ENCODE results near the gene CAMSAP3.

The CAMSAP3 gene

DNA sequence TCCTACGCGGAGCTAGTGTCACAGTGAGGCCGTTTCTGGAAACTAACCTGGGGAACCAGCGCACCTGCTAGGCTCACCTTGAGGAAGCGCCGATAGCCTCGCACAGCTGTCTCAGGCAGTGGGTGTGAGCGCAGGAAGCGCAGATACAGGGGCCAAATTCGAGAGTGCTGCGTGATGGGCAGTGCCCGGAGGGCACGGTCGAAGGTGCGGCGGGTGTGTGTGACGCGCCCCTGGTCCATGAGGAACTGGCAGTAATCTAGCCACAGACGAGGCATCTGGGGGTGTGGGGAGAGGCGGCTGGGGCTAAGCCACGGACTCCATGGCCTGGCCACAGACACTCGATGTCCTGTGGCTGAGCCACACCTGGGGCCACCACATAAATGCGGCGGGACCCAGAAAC lies 31.5 kb downstream of the CAMSAP3 start:
- DNase-seq (ENCODE audit: insufficient read length, low spot score), result no peak
- no peak for FAIRE-seq
- no peak for TF ChIP-seq POLR2A (IDR thresholded peaks at IDR 0.05; ENCODE audit: low read depth, low read length)

DNA sequence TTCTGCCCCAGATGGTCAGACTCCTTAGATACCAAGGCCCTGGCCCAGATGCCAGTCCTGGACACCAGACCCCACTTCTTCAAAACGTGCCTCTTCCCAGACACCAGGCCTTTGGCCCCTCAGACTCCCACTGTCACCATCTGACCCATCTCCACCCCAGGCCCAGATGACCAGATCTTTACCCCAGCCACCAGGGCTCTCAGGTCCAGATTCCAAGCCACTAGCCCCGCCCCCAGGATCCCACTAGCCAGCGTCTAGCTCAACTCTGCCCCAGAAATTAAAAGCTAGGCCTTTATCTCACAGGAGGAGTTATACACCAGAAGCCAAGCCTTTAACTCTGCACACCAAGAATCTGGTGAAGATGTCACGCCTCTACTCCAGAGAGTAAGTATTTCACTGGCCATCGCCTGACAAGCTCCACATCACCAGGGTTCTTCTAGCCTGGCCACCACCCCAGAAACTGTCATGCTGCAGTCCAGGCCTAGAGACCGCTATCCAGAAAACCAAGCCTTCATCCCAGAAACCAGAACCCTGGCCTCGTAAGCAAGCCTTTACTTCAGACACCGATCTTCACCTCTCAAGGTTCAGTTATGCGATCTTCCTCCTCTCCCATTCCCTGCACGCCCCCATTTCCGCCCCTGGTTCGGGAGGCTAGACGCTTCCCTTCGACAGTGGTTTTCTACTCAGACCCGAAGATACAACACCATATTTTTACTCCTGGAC lies 33.1 kb downstream of the CAMSAP3 start:
- DNase-seq (ENCODE audit: insufficient read length, low spot score) (no peak), FAIRE-seq (no peak)

DNA sequence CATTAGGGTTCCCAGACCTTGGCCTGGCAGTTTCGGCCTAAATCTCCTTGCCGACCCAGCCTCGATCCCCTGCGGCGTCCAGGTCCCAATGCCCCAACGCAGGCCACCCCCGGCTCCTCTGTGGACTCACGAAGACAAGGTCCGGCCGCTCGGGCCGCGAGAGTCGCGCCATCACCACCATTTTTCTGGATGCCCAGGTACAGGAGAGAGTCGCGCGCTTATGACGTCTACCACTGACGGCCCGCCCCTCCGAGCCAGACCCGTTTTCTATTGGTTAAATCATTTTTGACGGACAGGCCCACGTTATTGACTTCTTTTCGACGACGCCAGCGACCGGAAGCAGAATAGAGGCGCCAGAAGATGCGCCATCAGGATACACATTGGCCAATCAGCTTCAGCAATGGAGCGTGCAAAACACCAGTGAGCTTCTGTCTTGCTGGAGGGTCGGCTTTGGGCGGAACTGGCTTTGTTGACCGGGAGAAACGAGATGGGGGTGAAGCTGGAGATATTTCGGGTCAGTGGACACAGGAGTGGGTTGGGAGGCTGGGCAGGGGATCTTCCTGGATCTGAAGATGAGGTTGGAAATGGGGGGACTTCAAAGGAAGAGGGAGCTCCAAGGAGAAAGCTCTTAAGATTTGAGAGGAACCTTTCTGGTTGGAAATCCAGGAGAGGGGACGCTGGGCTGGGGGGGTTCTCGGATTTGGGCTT lies 33.8 kb downstream of the CAMSAP3 start, which contains the start of the genes PET100 and XAB2:
Gene PET100 (plus strand): TSS at position 447 of the 708 bp plus-strand sequence. CDS start 41 bp downstream, at position 488.
Gene XAB2 (minus strand): TSS at position 199 of the 708 bp plus-strand sequence. CDS start 18 bp downstream, at position 181.
- FAIRE-seq, result peak; percentile 93
- peak; percentile 100 for DNase-seq (ENCODE audit: insufficient read length, low spot score)
- peak; percentile 43; the same call in 1 of the 2 replicates for TF ChIP-seq POLR2A (IDR thresholded peaks at IDR 0.05; ENCODE audit: low read depth, low read length)

More for the DNA sequence above, 33.1 kb downstream of the CAMSAP3 start:
- no peak for TF ChIP-seq POLR2A (IDR thresholded peaks at IDR 0.05; ENCODE audit: low read depth, low read length)

DNA sequence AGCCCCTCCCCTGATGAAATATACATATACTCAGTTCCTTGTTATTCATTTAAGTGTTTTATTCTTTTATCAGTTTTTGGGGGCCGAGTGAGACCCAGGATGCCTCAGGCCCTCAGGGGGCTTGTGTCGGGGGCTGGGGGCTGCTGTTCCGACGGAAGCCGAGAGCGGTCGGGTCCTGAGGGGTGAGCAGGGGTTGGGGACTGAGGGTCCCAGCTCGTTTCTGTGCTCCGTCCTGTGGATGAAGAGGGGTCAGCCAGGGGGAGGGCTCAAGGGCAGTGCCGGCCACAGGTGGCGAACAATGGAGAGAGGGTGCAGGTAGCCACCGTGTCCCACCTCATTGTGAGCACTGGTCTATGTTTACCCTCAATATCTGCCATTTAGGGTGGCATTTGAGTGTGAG lies 35.9 kb downstream of the CAMSAP3 start:
- FAIRE-seq, result no peak
- TF ChIP-seq POLR2A (IDR thresholded peaks at IDR 0.05; ENCODE audit: low read depth, low read length), result no peak
- no peak for DNase-seq (ENCODE audit: insufficient read length, low spot score)

DNA sequence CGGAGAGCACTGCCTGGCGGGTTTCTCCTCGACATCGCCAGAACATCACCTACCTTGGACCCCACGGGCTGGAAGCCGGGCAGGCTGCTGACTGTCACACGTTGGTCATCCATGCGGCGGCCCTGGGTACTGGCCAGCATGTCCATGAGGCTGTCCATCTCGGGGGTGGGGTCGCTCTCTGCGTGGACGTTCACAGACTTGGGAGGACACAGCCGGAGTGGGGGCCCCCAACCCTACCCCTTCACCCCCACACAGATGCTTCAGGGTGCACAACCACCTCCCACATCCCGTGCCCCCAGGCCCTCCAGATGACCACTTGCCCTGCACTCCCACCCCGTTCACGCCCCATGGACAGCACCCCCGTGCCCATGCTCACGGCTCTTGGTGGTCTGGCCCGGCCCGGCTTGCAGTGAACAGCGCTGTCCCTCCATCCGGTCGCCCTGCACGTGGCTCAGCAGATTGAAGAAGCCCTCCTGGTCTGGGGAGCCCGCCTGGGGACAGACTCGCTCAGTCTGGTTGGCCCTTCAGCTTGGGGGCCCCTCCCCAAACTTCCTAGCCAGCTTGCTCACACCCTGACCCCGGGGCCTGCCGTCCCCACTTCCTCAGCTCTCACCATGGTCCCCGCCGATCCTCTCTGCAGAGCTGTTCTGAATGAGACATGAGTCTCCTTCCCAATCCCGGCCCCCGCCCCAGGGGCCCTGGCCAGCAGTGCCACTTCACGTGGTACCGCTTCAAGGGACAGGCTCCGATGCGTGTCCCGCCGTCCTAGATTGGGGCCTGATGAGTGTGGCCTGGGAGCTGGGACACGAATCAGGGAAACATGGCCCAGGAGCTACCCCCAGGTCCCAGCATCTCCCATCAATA lies 36.9 kb downstream of the CAMSAP3 start:
- no peak for TF ChIP-seq POLR2A (IDR thresholded peaks at IDR 0.05; ENCODE audit: low read depth, low read length)
- DNase-seq (ENCODE audit: insufficient read length, low spot score) (no peak), FAIRE-seq (no peak)

DNA sequence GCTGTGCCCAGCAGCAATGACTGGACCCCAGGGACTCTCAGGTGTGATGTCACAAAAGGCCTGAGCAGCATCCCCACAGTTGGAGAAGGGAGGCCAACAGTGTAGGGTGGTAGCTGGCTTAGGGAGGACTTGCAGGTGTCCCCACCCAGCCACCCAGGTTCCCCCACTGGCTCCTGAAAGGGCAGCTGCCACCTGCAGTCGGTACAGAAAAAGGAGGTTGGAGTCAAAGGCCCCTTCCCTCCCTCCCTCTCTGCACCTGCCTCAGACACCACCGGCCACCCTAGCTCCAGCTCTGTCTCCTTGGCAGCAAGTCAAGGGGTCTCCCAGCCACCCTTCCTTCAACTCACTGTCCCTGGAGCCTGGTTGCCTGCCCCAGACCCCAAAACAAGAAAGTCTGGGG lies 38.0 kb downstream of the CAMSAP3 start, which contains the start of gene PCP2:
Gene PCP2 (minus strand): TSS at position 22 of the 400 bp plus-strand sequence. CDS start 262 bp downstream, outside the sequence.
- DNase-seq (ENCODE audit: insufficient read length, low spot score) (no peak), FAIRE-seq (no peak)
- no peak for TF ChIP-seq POLR2A (IDR thresholded peaks at IDR 0.05; ENCODE audit: low read depth, low read length)

DNA sequence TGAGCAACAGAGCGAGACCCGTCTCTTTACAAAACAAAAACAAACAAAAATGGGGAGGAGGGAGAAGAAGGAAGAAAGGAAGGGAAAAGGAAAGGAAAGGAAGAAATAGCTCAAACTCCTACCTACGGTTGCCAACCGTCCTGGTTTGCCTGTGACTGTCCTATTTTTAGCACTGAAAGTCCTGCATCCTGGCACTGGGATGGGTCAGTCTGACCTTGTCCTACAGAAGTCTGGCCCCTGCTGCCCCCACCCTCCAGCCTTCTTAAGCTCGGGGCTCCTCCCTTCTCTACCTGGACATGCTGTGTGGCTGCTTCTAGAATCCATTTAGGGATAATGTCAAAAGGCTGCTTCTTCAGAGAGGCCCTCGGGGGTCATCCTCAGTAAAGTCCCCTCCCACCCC lies 40.0 kb downstream of the CAMSAP3 start:
- TF ChIP-seq POLR2A (IDR thresholded peaks at IDR 0.05; ENCODE audit: low read depth, low read length), result no peak
- FAIRE-seq, result no peak
- DNase-seq (ENCODE audit: insufficient read length, low spot score), result no peak

DNA sequence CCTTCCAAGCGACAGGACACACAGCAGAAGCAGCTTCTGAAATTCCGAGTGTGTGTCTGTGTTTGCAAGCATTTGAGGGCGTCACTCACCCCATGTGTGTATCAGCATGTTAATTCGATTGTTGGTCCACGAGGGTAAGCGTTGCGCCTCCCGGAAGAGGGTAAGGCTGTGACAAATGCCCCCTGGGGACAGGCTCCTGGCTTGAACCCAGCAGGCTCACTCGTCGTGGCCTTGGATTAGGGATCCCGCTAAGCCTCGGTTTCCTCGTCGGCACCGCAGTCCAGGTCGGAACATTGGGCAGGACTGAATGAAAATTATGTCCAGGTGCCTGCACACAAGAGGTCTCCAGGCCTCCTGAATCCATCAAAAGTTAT lies 40.6 kb downstream of the CAMSAP3 start:
- FAIRE-seq (no peak), DNase-seq (ENCODE audit: insufficient read length, low spot score) (no peak)
- no peak for TF ChIP-seq POLR2A (IDR thresholded peaks at IDR 0.05; ENCODE audit: low read depth, low read length)

DNA sequence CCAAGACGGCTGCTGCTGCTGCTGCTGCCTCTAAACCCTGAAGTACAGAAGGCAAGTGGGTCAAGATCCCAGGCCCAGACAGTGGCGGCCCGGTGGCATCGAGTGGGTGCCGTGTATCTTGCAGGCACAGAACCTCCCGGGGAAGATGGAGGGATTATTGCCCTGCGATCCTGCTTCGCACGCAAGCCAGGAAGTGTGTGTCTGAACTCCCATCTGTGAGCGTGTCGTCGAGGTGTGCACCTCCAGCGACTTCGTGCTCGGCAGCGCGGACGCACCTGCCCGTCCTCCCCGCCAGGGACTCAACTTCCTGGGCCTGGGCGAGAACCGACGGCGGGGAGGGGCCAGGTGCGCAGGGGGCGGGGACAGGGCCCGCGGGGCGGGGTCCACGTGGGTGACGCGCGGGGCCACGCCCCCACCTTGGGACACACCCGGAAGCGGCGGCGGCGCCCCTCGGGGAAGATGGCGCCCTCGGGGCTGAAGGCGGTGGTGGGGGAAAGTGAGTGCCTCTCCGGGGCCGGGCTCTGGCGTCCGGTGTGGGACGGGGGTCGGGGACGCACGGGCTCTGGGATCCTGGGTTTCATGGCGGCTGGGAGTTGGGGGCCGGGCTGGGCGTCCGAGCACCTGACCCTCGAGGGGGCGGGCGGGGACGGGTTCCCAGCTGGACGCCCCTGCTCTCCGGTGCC lies 41.2 kb downstream of the CAMSAP3 start, which contains the start of gene STXBP2:
Gene STXBP2 (plus strand): TSS at position 420 of the 683 bp plus-strand sequence. CDS start 40 bp downstream, at position 460.
- DNase-seq (ENCODE audit: insufficient read length, low spot score), result no peak
- FAIRE-seq, result no peak
- TF ChIP-seq POLR2A (IDR thresholded peaks at IDR 0.05; ENCODE audit: low read depth, low read length), result no peak

DNA sequence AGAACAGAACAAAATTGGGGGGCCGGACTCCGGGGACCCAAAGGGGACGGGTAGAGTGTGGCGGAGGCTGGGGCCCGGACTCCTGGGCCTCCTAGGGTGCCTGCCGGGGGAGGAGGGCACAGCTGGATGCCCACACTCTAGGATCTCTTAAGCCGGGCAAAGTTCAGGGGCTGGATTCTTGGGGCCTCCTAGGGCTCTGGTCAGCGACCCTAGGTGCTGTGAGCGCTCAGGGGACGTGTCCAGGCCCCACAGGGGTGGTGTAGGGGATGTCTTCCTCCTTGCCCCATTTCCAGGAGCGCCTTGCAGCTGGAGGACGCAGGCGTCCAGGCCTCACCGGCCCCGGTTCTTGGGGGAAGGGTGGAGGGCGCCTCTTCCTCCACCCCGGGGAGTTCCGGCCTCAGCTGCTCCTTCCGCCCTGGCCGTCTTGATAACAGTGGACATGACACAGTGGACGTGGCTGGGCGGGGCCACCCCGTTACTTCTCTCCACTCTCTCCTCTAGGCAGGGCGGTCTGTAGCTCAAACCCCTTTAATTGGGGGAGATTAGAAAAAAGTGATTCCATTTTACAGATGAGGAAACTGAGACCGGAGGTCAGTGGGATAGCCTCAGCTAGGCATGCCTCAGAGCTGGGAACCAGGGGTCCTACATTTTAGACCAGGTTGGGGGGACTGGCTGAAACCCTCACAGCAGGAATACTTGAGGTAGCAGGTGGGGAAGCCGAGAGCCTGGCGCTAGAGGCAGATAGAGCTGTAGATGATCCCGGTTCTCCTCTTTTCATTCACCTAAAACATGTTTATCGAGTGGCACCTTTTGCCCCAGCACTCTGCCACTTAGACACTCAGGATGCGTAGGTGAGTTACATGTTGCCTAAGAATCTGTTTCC lies 42.0 kb downstream of the CAMSAP3 start:
- FAIRE-seq (no peak), DNase-seq (ENCODE audit: insufficient read length, low spot score) (no peak)
- TF ChIP-seq POLR2A (IDR thresholded peaks at IDR 0.05; ENCODE audit: low read depth, low read length), result no peak

DNA sequence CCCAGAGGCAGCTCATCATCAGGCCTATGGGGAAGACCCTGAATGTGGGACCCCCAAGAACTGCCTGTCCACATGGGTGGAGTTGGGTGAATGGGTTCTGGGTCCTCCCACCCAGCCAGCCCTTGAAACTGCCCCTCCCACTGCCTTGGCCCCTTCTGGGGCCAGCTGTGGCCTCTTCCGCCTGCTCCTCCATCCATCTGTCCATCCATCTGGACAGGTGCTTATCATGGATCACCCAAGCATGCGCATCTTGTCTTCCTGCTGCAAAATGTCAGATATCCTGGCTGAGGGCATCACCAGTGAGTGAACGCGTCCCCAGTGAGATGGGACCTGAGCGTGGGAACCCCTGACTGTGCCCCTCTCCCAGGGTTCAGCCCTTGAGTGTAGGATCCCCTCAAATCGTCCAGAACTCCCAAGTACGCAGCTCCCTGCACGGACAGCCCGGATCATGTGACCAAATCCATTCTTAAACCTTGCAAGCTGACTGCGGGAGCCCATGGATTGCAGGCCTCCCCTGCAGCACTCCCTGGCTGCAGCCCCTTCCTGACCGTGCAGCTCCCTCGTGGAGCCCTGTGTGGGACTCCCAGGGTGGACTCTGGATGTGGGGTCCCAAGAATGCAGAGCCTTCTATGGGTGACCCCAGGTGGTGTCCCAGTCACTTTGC lies 43.3 kb downstream of the CAMSAP3 start:
- DNase-seq (ENCODE audit: insufficient read length, low spot score), result no peak
- FAIRE-seq, result no peak
- TF ChIP-seq POLR2A (IDR thresholded peaks at IDR 0.05; ENCODE audit: low read depth, low read length), result no peak

DNA sequence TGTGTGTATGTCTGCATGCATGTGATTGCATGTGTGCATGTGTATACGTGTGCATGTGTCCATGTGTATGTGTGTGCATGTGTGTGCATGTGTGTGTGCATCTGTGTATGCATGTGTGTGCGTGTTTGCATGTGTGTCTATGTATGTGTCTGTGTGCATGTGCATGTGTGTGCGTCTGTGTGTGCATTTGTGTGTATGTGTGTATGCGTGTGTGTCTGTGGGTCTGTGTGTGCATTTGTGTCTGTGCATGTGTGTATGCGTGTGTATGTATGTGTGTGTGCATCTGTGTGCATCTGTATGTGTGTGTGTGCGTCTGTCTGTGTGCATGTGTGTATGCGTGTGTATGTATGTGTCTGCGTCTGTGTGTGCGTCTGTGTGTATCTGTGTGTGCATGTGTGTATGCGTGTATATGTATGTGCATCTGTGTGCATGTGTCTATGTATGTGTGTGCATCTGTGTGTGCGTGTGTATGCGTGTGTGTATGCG lies 44.2 kb downstream of the CAMSAP3 start:
- no peak for FAIRE-seq
- DNase-seq (ENCODE audit: insufficient read length, low spot score), result no peak
- no peak for TF ChIP-seq POLR2A (IDR thresholded peaks at IDR 0.05; ENCODE audit: low read depth, low read length)

Data from H54 (cell line).